Progenitor cell of endocrine pancreas (in vitro differentiated cells): ENCODE measurements around the gene PLK4. TPM values are rescaled to one million over a fixed set of nuclear protein-coding genes. Genes with fewer than 3 reads are reported as not detected.
A peak's percentile ranks its signal among the peaks of the same experiment; 100 is the strongest.

Experiments
- DNase-seq: peaks from one replicate; pipeline ENCODE4 v3.0.0; 2021; ENCODE audit warnings: low spot score; ENCODE audit not compliant: unreplicated experiment
- H3K27ac Mint-ChIP-seq: 2 replicates; pipeline ENCODE4 v1.8.0; 2021; ENCODE audit warnings: mild to moderate bottlenecking, moderate library complexity, mixed read lengths
- H3K27me3 Mint-ChIP-seq: 2 replicates; pipeline ENCODE4 v1.8.0; 2021; ENCODE audit warnings: mixed read lengths
- H3K36me3 Mint-ChIP-seq: 2 replicates; pipeline ENCODE4 v1.8.0; 2022; ENCODE audit warnings: mixed read lengths; ENCODE audit not compliant: insufficient read depth
- H3K4me1 Mint-ChIP-seq: 2 replicates; pipeline ENCODE4 v1.8.0; 2021; ENCODE audit warnings: low read depth, mixed read lengths
- H3K4me3 Mint-ChIP-seq: 2 replicates; pipeline ENCODE4 v1.8.0; 2021; ENCODE audit warnings: low read depth, mild to moderate bottlenecking, moderate library complexity, mixed read lengths
- H3K9me3 Mint-ChIP-seq: 2 replicates; pipeline ENCODE4 v1.8.0; 2021; ENCODE audit warnings: low read depth, mixed read lengths
- long read RNA-seq: library from polyadenylated mRNA; unstranded; transcript quantifications from one replicate; pipeline ENCODE4 v2.0.0, GENCODE V29; 2020
- total RNA-seq: library from RNA; stranded (reverse); gene quantifications from 2 replicates; pipeline ENCODE4 v1.2.1, GENCODE V29; 2021
- TF ChIP-seq, protein P1 (sequence below): fragments of 200-600 bp; sonication (generic); IDR thresholded peaks from one replicate; pipeline ENCODE4 v1.5.0; 2021; ENCODE audit warnings: antibody characterized with exemption, mild to moderate bottlenecking; ENCODE audit not compliant: unreplicated experiment

The PLK4 gene
- 21.7 and 24.7 TPM in 2 replicates for total RNA-seq
- long read RNA-seq, transcript PLK4-201 (16 exons, 3,841 nt): major isoform, 49 of 90 reads
- long read RNA-seq, partial matches to known transcripts: 18 of 90 reads
- long read RNA-seq, other reads (novel, unspliced or antisense): 22 of 90 reads

DNA sequence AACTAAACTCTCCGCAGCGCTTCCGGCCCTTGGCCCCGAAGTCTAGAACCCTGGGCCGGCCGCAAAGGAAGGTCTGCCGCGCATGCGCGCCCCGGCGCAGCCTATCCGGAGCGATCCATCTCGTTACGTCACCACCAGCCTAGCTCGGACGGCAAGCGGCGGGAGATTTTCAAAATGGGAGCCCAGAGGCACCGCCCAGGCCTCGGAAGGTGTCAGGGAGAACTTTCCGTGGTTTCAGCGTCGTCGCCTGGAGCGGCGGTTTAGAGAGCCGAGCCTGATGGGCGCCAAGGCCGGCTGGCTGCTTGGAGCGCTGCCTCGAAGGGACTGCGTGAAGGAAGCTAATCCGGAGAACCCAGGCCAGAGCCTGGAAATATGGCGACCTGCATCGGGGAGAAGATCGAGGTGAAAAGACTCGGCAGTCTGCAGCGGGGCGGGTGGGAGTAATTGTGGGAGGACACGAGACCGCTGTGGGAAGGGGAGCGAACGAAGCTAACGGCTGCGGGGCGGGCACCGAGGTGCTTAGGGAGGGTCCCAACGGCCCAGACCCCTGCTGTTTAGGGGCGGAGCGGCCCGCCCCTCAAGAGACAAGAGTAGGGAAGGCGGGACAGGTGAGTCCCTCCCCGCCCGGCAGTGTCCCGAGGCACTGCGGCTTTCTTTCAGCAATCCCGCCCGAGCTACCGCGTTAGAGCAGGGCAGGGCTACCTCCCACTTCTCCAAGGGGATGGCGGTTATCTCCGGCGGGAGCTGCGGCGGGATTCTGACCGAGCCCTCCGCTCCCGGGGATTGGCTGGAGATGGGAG is at the start of gene PLK4:
Gene PLK4 (plus strand): TSS at position 131 of the 800 bp plus-strand sequence. CDS start 242 bp downstream, at position 373.
- Mint-ChIP-seq H3K4me1 (peaks cover 10% of the 10 kb centered on the region), H3K9me3 (no peaks in the 10 kb centered on the region), H3K27ac (peak within 1 kb of the TSS; percentile 99), H3K36me3 (peaks cover 5% of the 10 kb centered on the region), H3K27me3 (no peaks in the 10 kb centered on the region), H3K4me3 (peak within 1 kb of the TSS; percentile 99)
- peak; percentile 94 for DNase-seq
- TF ChIP-seq, protein P1, sequence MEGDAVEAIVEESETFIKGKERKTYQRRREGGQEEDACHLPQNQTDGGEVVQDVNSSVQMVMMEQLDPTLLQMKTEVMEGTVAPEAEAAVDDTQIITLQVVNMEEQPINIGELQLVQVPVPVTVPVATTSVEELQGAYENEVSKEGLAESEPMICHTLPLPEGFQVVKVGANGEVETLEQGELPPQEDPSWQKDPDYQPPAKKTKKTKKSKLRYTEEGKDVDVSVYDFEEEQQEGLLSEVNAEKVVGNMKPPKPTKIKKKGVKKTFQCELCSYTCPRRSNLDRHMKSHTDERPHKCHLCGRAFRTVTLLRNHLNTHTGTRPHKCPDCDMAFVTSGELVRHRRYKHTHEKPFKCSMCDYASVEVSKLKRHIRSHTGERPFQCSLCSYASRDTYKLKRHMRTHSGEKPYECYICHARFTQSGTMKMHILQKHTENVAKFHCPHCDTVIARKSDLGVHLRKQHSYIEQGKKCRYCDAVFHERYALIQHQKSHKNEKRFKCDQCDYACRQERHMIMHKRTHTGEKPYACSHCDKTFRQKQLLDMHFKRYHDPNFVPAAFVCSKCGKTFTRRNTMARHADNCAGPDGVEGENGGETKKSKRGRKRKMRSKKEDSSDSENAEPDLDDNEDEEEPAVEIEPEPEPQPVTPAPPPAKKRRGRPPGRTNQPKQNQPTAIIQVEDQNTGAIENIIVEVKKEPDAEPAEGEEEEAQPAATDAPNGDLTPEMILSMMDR: no peak

DNA sequence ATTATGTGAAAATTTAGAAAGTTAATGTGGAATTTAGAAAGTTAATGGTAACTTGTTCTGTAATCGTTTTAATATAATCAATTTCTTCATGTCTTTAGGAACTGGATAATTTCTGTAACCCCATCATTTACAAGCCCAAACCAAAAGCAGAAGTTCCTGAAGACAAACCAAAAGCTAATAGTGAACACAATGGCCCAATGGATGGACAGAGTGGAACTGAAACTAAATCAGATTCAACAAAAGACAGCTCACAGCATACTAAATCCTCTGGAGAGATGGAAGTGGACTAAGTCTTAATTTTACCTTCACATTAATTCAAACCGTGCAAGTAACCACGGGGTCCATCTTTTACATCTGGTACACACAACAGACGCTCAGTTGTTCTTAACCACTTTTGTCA is 48.1 kb upstream of the PLK4 start:
- no peaks in the 10 kb centered on the region for H3K9me3 Mint-ChIP-seq
- no peaks in the 10 kb centered on the region for H3K27me3 Mint-ChIP-seq
- DNase-seq: no peak
- H3K4me3 Mint-ChIP-seq: no peak overlapping the region
- TF ChIP-seq, protein P1: no peak
- H3K4me1 Mint-ChIP-seq: no peaks in the 10 kb centered on the region
- no peak overlapping the region for H3K27ac Mint-ChIP-seq
- H3K36me3 Mint-ChIP-seq: no peaks in the 10 kb centered on the region

DNA sequence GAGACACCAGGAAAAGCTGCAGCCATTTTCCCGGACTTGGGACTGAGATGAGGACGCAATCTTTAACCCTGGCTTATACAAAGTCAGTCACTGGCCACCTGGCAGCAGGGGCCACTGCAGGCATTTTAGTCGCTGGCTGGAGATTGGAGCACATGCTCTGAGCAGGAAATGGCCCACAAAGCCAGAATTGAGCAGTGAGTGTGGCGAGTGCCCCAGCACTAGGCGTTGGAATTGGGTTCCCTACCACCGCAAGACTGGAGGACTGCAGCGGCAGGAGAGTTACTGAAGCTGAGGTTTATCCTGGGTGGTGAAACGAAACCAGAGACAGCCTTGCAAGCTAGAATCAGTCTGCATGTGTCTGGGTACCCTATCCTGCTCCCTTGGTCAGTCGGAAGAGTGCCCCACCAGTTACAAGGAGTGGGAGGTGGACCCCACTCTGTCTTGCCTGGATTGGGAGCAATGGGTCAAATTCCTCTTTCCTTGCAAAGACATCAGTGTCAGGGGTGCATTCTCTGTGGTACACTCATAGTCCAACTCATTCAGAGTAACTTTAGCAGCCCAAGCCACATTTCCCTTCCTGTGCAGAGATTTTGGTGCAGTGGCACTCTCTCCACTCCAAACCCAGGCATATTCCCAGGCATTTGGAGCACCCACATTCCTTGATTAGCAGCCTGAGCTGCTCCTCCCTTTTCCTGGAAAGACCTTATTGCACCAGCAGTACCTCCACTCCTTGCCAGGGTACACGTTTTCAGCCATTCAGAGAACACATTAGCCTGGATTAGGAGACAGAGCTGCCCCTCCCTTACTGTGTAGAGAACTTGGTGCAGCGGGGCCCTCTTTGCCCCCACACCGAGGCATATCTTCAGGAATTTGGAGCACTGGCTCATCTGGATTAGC is 36.7 kb upstream of the PLK4 start:
- Mint-ChIP-seq H3K36me3 (peaks cover 13% of the 10 kb centered on the region), H3K27ac (no peak overlapping the region), H3K27me3 (no peaks in the 10 kb centered on the region), H3K4me1 (peaks cover 2% of the 10 kb centered on the region), H3K4me3 (no peak overlapping the region), H3K9me3 (peaks cover 15% of the 10 kb centered on the region)
- TF ChIP-seq, protein P1: no peak
- DNase-seq: no peak

DNA sequence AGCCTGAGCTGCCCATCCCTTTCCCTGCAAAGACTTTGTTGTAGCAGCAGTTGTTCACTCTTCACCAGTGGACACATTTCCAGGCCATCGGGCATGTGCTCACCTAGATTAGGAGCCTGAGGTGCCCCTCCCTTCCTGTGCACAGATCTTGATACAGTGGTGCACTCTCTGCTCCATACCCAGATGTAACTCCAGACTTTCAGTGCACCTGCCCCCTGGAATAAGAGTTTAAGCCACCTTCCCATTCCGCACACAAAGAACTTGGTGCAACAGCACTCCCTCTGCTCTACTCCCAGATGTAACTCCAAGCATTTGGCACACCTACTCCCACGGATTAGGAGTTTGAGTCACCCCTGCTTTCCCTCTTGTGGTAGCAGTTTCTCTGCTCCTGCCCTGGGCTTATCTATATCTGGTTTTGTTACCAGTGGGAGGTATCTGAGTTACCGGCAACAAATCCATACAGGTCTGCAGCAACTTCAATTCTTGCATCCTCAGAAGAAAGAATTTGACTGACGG is 36.0 kb upstream of the PLK4 start:
- no peak for DNase-seq

More for the DNA sequence above, 36.0 kb upstream of the PLK4 start:
- H3K4me1 Mint-ChIP-seq: peaks cover 2% of the 10 kb centered on the region
- TF ChIP-seq, protein P1: no peak
- H3K27me3 Mint-ChIP-seq: no peaks in the 10 kb centered on the region
- no peak overlapping the region for H3K4me3 Mint-ChIP-seq
- peaks cover 16% of the 10 kb centered on the region for H3K36me3 Mint-ChIP-seq
- H3K27ac Mint-ChIP-seq: no peak overlapping the region
- H3K9me3 Mint-ChIP-seq: peaks cover 19% of the 10 kb centered on the region
